ENCODE measurements around the gene LMO7.
A peak's percentile ranks its signal among the peaks of the same experiment; 100 is the strongest.

LMO7 gene

GRCh38 chr13:75754936-75755335 lies 118.8 kb downstream of the LMO7 start:
- no peak overlapping the region for H3K9ac ChIP-seq
- no peaks in the 10 kb centered on the region for H3K36me3 ChIP-seq (ENCODE audit: control insufficient read depth, insufficient read depth, low read length)
- no peak overlapping the region for H3K4me3 ChIP-seq (ENCODE audit: low read depth, low read length)
- H3K9me3 ChIP-seq (ENCODE audit: control insufficient read depth, low read length) = no peaks in the 10 kb centered on the region
- no peak overlapping the region for H3K27ac ChIP-seq
- no peaks in the 10 kb centered on the region for H3K79me2 ChIP-seq
- no peak overlapping the region for H2AFZ ChIP-seq
- no peaks in the 10 kb centered on the region for H3K4me1 ChIP-seq
- no peaks in the 10 kb centered on the region for H3K27me3 ChIP-seq (ENCODE audit: control insufficient read depth, insufficient read depth, low read length)
- no peak for TF ChIP-seq CTCF (IDR thresholded peaks at IDR 0.05)
- no peak overlapping the region for H3K4me2 ChIP-seq (ENCODE audit: low read length)

GRCh38 chr13:75757336-75757735 lies 121.2 kb downstream of the LMO7 start:
- H3K4me1 ChIP-seq = peaks cover 2% of the 10 kb centered on the region
- H2AFZ ChIP-seq = no peak overlapping the region
- H3K9ac ChIP-seq = no peak overlapping the region
- no peaks in the 10 kb centered on the region for H3K9me3 ChIP-seq (ENCODE audit: control insufficient read depth, low read length)
- no peak for TF ChIP-seq CTCF (IDR thresholded peaks at IDR 0.05)
- H3K27me3 ChIP-seq (ENCODE audit: control insufficient read depth, insufficient read depth, low read length) = no peaks in the 10 kb centered on the region
- no peak overlapping the region for H3K27ac ChIP-seq
- H3K4me2 ChIP-seq (ENCODE audit: low read length) = no peak overlapping the region
- no peak overlapping the region for H3K4me3 ChIP-seq (ENCODE audit: low read depth, low read length)
- H3K79me2 ChIP-seq = no peaks in the 10 kb centered on the region
- H3K36me3 ChIP-seq (ENCODE audit: control insufficient read depth, insufficient read depth, low read length) = no peaks in the 10 kb centered on the region

GRCh38 chr13:75759531-75759930 lies 123.4 kb downstream of the LMO7 start:
- no peak overlapping the region for H2AFZ ChIP-seq
- no peaks in the 10 kb centered on the region for H3K9me3 ChIP-seq (ENCODE audit: control insufficient read depth, low read length)
- peaks cover 6% of the 10 kb centered on the region for H3K4me1 ChIP-seq
- H3K9ac ChIP-seq = no peak overlapping the region
- no peaks in the 10 kb centered on the region for H3K79me2 ChIP-seq
- H3K36me3 ChIP-seq (ENCODE audit: control insufficient read depth, insufficient read depth, low read length) = no peaks in the 10 kb centered on the region
- no peak overlapping the region for H3K27ac ChIP-seq
- no peaks in the 10 kb centered on the region for H3K27me3 ChIP-seq (ENCODE audit: control insufficient read depth, insufficient read depth, low read length)
- H3K4me2 ChIP-seq (ENCODE audit: low read length) = no peak overlapping the region
- no peak overlapping the region for H3K4me3 ChIP-seq (ENCODE audit: low read depth, low read length)
- TF ChIP-seq CTCF (IDR thresholded peaks at IDR 0.05) = no peak

- Histone ChIP-seq H3K27ac (no peak overlapping the region), H3K9me3 (ENCODE audit: control insufficient read depth, low read length) (no peaks in the 10 kb centered on the region), H2AFZ (peak overlapping the region; percentile 52), H3K27me3 (ENCODE audit: control insufficient read depth, insufficient read depth, low read length) (no peaks in the 10 kb centered on the region), H3K9ac (no peak overlapping the region), H3K79me2 (no peaks in the 10 kb centered on the region), H3K4me1 (peaks cover 6% of the 10 kb centered on the region), H3K4me2 (ENCODE audit: low read length) (peak overlapping the region; percentile 27), H3K36me3 (ENCODE audit: control insufficient read depth, insufficient read depth, low read length) (no peaks in the 10 kb centered on the region), H3K4me3 (ENCODE audit: low read depth, low read length) (no peak overlapping the region)
- TF ChIP-seq CTCF (IDR thresholded peaks at IDR 0.05) = no peak
Observed at GRCh38 chr13:75760131-75761021, 124.2 kb downstream of the LMO7 start.

GRCh38 chr13:75761369-75761768 lies 125.2 kb downstream of the LMO7 start:
- no peak overlapping the region for H3K27ac ChIP-seq
- H2AFZ ChIP-seq = peak overlapping the region; percentile 52
- H3K36me3 ChIP-seq (ENCODE audit: control insufficient read depth, insufficient read depth, low read length) = no peaks in the 10 kb centered on the region
- no peak overlapping the region for H3K4me2 ChIP-seq (ENCODE audit: low read length)
- H3K79me2 ChIP-seq = no peaks in the 10 kb centered on the region
- H3K4me3 ChIP-seq (ENCODE audit: low read depth, low read length) = no peak overlapping the region
- peaks cover 6% of the 10 kb centered on the region for H3K4me1 ChIP-seq
- no peak for TF ChIP-seq CTCF (IDR thresholded peaks at IDR 0.05)
- H3K9me3 ChIP-seq (ENCODE audit: control insufficient read depth, low read length) = no peaks in the 10 kb centered on the region
- no peak overlapping the region for H3K9ac ChIP-seq
- H3K27me3 ChIP-seq (ENCODE audit: control insufficient read depth, insufficient read depth, low read length) = no peaks in the 10 kb centered on the region

All from parathyroid adenoma (tissue), 2 donors.